Frontal cortex (tissue), 4 donors: ENCODE data around the gene CIART. TPM values are rescaled to one million over a fixed set of nuclear protein-coding genes. Genes with fewer than 3 reads are reported as not detected.

Experiments used
- DNase-seq, 2 donors: peaks; one replicate each; pipeline ENCODE4 v3.0.0; 2012; ENCODE audit warnings: low spot score in 2 of 2
- FAIRE-seq: peaks from 2 replicates; lab custom pipeline; 2012; peaks lifted over from hg19 to GRCh38; lab: Jason Lieb, UNC
- total RNA-seq: library from RNA; depleted of rRNA; stranded (reverse); fragments of >200 nt; gene quantifications from one replicate; pipeline ENCODE4 v1.2.3, GENCODE V29; 2014
- donor health status: control.
- donor health status: control.
- donor health status: control.

The CIART gene
- total RNA-seq, 1 donor from 2014 or later, result 2.0 TPM

DNA sequence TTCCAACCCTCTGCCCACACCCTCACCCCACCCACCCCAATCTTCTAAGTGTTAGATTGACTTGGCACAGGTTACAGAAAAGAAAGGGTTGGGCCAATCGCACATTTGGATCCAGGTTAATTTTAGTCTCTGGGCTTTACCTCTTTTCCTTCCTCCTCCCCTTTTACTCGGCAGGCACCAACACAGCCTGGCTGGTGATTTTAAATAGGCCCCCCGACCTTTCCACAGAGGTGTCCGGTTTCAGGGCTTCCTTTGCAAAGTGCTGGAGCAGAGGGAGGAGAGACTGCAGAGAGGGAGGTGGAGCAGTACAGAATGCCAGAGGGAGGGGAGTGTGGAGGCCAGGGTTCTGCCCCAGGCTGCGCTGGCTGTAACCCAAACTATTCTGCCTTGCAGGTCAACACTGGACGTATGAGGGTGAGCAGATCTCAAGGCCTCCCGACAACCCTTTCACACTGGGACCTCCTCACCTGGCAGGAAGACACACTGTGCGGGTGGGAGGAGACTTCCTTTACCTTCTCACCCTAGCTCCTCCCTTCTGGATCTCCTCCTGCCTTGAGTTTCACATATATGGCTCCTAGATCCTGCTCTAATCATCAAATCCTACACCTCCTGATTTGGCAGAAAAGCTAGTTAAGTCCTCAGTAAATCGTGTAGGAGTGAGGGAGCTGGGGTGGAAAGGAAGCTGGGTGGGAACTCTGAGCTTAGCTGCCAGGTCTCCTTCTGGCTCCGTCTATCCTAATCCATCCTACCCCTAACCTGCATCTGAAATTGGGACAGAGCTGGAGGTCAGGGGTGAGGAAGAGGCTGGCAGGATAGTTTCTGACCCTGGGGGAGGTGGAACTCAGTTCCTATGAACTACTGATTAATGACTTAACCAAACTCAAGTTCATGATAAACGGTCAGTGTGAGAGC, 22.3 kb upstream of the CIART start:
- no peak for DNase-seq
- FAIRE-seq, result no peak

DNA sequence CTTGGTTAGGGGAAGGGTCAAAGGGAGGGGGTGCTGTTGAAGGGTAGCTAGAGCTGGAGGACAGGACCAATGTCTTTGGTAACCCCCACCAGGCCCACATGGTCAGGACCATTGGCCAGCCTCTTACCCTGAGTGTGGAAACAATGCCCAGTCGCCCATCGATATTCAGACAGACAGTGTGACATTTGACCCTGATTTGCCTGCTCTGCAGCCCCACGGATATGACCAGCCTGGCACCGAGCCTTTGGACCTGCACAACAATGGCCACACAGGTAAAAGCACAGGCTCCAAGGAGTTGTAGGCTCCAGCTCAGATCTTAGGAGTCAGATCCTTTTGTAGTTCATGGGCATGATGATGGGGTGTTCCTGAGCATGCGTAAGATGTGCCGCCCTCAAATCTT, 21.0 kb upstream of the CIART start:
- DNase-seq (no peak), FAIRE-seq (no peak)

DNA sequence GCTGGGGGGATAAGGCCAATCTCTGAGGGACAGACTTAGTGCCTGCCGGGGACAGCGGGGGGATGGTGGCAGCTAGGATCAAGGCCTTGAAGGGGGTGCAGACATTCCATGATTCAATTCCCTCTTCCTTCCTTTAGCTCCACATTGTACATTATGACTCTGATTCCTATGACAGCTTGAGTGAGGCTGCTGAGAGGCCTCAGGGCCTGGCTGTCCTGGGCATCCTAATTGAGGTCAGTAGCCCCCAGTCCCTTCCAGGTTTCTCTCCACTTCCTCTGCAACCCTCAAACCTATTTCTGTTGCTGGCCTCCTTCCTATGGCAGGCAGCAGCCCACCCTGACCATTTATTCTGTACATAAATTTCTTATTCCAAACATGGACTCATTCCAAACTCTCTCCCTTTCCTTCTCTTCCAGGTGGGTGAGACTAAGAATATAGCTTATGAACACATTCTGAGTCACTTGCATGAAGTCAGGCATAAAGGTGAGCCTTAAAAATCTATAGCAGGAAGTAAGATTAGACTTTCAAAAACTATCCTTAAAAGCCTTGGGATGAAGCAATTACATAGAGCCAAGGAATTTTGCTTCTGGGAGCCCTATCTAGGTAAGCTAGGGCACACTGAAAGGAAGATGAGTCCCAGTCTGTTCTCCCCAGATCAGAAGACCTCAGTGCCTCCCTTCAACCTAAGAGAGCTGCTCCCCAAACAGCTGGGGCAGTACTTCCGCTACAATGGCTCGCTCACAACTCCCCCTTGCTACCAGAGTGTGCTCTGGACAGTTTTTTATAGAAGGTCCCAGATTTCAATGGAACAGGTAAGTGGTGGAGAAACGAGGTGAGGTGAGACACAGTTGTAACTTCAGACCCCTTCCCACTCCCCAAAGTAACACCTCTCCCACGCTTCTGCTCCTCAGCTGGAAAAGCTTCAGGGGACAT, 19.7 kb upstream of the CIART start:
- no peak for FAIRE-seq
- no peak for DNase-seq

DNA sequence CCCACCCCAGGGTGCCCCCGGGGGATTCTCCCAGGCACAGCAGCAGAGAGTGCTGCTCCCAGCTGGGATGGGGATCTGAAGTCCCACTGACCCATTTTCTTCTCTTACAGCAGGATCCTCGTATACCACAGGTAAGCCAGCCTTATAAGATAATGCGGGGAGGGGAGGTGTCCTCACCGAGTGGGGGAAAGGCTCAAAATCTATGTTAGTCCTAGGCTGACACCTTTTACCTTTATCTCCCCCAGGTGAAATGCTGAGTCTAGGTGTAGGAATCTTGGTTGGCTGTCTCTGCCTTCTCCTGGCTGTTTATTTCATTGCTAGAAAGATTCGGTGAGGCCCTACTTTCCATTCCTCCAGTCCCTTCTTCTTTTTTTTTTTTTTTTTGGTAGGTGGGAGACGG, 18.8 kb upstream of the CIART start:
- FAIRE-seq (no peak), DNase-seq (no peak)

DNA sequence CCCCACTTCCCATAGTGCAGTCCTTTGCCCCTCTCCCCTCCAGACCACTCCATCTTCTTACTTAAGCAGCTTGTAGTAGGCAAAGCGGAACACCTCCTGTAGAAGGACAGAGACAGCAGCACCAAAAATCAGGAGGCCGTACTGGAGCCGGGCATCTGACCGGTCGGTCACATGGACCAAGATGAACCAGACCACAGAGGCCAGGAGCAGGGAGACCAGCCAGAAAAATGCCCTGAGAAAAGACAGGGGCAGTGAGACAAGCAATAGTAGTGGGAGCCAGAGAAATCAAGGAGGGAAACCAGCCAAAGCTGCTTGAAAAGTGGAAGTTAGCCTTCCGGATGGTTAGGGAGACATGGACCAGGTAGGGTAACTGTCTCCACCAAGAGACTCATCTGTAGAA, 14.5 kb upstream of the CIART start:
- FAIRE-seq (no peak), DNase-seq (no peak)

DNA sequence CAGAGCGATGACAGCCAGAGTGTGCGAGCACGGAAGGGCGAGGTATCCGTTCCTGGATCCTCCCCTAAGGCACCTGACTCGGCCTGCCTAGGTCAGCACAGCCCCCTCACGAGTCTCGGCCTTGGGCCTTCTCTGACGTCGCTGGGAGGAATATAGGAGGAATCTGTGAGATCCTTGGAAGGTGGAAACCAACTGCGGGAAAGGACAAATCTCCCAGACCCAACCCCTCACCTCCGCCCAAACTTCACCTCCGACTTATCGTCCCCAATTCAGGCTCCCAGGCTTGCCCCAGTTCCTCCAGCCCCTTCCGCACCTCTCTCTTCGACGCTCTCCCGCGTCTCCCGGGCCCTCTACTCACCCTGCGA, 14.0 kb upstream of the CIART start:
- FAIRE-seq (no peak), DNase-seq (peak in 1 of 2 donors; percentile 43)

DNA sequence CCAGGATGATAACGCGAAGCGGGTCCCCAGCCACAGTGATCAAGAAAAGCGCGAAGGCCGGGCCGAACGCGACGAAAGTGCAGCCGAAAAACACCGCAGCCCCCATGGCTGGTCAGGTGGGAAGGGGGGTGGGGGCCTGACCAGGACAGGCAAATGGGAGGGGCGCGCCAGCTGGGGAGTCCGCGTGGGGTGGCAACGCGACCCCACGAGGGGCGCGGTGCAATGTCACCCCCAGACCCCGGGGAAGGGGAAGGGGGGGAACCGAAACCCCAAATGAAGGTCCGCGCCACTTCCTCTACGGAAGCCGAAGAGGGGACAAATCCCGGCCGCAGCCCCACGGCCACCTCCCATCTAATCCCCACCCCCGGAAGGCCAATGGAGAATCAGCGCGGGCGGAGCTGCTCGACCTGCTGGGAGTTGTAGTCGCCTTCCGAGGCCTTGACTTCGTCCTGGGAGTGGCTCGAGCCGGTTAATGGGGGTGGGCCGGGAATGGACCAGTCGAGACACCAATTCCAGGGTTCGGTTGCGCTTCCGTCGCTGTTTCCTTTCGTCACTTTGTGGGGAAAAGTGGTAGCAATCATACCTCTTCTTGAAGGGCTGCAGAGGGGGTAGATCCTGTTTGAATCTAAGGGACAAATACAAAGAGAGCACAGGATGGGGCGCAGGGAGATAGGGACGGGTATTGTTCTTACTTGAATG, 13.5 kb upstream of the CIART start, which contains the start of gene APH1A:
TSS of gene APH1A (minus strand) at position 312 of the 699 bp plus-strand sequence. CDS start at position 106, 206 bp downstream.
- peak; percentile 94 to 97 for DNase-seq
- FAIRE-seq, result no peak

DNA sequence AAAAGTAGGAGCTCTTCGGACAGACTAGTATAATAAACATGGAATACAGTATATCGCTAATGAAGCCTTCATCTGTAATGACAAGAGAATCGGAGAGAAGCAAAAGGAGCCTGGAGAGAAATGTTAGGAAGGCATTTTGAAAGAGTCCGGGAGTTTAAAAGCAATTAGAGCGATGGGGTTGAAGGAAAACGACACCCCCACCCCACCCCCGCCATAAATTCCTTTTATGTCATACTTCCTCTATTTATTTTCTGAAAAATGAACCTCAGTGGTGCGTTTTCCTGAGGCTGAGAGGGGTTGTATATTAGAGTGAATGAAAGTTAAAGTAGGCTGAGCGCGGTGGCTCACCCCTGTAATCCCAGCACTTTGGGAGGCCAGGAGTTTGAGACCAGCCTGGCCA, 12.9 kb upstream of the CIART start:
- no peak for FAIRE-seq
- DNase-seq, result no peak

DNA sequence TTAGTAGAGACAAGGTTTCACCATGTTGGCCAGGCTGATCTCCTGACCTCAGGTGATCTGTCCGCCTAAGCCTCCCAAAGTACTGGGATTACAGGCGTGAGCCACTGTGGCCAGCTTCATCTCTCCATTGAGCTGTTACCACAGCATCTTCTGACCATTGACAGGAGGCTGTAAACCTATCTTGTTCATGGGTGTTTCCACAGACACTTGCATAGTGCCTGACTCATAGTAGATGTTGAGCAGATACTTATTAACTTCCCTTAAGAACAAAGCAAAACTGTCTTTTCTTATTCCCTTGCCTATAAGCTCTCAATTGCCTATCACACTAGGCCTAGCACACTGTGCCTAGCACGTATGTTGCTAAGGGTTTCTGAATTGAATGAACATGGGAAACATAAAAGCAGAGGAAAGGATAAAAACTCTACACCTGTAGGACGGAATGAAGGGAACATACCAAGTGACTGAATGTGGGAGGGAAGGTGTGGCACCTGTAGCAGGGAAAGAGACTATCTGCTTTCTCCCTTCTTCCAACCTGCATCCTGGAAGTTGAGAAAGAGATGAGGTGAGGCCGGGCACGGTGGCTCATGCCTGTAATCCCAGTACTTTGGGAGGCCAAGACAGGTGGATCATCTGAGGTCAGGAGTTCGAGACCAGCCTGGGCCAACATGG, 10.9 kb upstream of the CIART start:
- no peak for FAIRE-seq
- no peak for DNase-seq

DNA sequence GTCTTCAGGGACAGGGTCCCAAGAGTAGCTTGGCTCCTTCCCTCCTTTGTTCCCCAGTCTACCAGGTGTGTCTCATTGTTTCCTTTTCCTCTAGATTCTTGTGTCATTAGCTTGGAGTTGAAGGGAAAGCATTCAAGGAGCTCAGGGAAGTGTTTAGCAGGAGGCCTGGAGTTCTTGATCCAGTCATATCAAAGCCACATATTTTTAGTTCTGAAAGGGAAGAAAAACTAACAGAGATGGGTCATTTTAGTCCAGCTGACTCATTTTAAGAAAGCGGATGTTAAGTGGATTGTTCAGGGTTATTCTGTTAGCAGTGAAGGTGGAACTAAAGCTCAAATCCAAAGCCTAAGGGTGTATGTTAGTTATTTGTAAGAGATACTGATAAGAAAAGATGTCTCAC, 9.0 kb upstream of the CIART start:
- FAIRE-seq (no peak), DNase-seq (no peak)

DNA sequence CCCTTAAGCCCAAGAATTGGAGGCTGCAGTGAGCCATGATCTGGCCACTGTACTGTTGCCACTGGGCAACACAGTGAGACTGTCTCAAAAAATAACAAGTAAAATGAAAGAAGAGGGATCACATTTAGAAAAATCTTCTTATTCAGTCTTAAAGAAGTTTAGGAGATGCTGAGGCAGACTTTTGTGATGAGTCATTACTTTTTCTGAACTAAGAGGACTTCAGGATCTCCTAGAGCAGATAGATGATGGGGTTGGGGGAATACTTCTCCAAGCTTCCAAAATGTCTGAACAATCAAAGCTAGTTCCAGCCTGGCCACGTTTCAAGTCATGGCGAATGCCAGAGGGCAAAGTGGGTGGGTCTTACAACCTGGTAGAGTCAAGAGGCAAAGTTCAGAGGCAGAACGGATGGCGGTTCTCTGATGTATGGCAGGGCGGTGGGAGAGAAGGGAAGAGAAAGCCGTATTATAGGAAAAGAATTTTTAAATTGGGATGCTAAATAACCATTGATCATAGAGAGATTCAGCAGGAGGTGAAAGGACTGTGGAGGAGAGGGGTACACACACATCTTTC, 2.1 kb upstream of the CIART start:
- DNase-seq, result no peak
- FAIRE-seq, result no peak

DNA sequence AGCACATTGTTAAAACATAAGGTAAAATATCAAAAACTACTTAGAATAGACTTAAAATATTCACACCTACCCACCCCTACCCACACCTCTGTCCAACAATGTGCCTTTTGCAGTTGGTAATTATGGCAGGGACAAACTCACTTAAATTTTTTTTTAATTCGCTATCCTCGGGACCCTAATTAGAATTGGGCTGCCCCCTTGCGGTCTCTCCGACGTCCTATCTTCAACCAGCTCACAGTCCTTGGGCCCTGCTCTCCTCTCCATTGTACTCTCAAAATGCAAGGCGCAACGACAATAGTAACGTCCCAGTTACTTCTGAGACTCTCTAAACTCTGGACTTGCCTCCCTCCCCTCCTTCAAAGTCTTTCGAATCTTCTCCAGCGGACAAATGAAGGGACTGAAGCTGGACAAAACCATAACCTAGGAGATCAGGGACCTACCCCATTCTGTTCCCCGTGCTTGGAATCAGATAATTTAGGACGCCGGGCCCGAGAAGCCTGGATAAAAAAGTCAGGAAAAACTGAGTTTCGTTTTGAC, 1.1 kb upstream of the CIART start:
- no peak for DNase-seq
- FAIRE-seq, result no peak

DNA sequence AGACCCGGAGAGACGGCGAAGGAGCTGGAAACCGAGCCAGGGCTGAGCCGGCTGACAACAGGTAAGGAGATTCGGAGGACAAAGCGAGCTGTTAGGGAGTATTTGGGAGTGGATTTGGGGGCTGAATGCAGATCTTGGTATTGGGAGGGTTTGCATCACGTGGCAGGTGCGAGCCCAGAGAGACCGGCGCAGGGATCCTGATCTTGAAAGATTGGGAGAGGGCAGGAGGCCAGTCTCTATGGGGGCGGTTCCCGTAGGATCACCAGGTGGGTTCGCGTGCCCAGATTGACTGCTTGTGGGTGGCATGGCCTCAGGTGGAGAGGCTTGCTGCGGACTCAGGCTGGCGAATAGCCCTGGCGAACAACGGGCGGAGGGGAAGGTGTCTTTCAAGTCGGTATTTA, 204 bp downstream of the CIART start:
- no peak for DNase-seq
- FAIRE-seq, result no peak

DNA sequence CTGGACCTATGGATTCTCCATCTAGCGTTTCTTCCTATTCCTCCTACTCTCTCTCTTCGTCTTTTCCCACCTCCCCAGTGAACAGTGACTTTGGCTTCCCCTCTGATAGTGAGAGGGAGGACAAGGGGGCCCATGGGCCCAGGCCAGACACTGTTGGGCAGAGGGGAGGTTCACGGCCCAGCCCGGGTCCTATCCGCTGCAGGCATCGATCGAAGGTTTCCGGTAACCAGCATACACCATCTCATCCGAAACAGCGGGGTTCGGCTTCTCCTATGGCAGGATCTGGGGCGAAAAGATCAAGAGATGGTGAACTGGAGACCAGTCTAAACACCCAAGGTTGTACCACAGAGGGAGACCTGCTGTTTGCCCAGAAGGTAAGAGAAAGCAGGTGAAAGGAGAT, 906 bp downstream of the CIART start:
- FAIRE-seq (no peak), DNase-seq (no peak)

DNA sequence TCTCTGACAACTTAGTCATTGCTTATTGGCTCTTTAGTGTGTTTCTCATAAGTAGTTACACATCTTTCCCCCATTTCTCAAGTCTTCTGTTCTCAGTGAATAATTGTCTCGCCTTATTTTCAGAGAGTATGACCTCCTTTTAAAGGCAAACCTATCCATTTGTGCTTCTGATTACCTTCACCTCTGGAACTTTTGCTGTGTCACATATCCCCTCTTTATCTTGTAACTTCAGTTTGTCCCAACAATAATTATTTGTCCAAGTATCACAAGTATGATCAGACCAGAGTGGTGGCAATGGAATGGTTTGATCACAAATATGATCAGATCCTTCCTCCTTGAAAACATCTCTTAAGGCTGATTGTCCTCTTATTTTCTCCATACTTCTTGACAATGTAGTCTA, 6.0 kb downstream of the CIART start:
- no peak for DNase-seq
- FAIRE-seq, result no peak

DNA sequence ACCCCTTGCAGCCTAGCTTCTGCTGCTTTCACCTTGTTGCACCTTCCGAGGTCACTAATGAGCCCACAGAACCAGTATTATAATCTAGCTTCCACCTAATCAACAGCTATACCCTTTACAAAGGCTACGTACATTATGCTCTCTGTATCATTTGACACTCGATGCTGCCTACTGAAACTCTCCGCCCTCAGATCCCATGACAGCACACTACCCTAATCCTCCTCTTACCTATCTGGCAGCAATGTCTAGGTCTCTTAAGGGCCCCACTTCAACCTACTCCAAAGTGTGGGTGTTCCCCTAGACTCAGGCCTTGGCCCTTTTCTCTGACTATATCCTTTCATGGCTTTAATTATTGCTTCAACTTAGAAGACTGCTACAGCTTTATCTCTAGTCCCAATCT, 6.5 kb downstream of the CIART start:
- FAIRE-seq (no peak), DNase-seq (no peak)

DNA sequence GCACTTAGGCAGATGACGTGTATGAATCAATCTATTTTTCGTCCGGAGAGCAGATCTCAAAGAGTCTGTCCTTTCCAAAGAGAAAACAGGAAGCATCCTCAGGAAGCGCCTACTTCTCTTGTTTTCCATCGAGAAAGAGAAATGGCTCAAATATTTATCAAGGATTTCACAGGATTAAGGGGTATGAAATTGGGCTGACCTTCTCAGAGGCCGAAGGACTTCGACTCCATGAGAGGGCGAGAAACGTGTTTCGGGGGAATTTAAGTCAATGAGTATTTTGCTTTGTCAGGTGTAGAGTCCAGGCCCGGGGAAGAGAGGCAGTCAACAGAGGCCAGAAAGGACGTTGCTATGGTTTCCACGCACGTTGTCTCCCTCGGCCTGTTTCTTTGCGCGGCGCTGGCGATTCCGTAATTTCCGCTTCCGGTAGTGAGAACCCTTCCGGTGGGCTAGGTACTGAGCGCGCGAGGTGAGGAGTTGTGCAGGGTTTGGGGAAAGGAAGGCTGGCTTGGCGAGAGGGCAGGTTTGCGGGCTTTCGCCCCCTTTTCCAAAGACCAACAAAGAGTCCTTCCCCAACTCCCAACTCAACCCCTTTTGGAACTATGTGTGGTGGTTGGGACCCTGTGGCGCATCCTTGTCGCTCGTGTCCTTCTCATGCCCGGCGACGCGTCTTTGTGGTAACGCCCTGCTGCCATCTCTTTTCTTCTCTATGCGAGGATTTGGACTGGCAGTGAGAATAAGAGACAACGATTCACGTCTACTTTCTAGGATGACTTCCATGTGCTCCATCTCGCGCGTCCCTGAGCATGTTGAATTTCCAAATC, 11.3 kb downstream of the CIART start, which contains the start of gene MRPS21:
TSS of gene MRPS21 (plus strand) at position 429 of the 821 bp plus-strand sequence. CDS start 506 bp downstream, outside the sequence.
- peak; percentile 46 to 79 for DNase-seq
- FAIRE-seq, result no peak

DNA sequence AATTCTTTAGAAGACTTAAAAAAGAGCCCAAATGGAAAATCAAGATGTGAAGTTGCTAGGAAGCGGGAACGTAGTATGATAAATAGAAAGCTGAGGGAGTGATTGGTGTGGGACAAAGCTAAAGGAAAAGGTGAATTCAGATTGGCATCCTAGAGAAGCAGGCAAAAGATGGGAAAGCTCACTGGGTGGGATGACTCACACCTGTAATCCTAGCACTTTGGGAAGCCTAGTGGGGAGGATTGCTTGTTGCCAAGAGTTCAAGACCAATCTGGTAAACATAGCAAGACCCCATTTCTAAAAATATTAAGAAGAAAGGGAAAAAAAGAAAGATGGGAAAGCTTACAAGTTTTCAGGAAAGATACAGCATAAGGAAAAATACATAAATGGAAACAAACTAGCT, 13.1 kb downstream of the CIART start:
- DNase-seq, result no peak
- no peak for FAIRE-seq
